IPS DF 4.7 (cell line): Measurements from ENCODE around the gene YPEL2.

Experiments used
- DNase-seq: peaks from one replicate; pipeline ENCODE4 v3.0.0-alpha.2; 2013; ENCODE audit warnings: low spot score; ENCODE audit errors: extremely low read depth

Gene YPEL2

DNA sequence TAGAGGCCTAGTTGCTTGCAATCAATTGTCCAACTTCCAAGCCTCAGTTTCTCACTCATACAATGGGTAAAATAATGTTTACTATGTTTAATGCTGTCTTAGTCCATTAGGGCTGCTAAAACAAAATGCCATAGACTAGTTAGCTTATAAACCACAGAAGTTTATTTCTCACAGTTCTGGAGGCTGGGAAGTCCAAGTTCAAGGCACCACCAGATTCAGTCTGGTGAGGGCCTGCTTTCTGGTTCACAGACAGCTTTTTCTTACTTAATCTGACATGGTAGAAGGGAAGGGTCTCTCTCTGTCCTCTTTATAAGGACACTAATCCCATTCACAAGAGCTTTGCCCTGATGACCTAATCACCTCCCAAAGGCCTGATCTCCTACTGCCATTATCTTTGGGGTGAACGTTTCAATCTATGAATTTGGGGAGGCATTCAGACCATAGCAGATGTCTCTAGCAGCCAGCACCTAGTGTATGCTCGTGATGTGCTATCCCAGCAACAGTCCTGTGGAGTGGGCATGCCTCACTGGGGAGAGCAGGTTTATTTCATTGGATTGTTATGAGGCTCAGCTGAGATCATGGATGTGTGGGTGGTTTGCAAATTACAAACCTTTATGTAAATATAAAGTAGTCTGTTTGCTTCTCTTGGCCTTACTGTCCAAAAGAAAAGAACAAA is 25.2 kb downstream of the YPEL2 start:
- DNase-seq = no peak

DNA sequence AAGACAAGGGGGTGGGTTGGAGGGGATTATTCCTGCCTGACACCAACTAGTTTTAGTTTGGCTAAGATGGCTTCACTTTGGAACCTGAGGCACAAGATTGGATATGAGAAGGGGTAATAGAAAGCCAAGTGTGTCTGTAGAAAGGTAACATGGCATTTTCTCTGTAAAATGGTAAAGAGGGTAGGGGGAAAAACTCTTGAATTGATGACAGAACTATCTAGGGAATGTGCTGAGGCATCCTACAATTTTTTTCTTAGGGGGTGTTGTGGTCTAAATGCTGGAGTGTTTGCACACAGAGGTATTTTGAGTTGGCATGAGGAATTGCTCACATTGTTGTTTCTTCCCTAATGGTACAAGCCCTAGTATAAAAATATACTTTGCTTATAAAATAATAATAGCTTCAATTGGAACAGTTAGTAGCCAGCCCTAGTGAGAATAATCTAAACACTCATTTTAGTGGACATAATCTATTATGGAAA is 25.8 kb downstream of the YPEL2 start:
- DNase-seq = no peak

DNA sequence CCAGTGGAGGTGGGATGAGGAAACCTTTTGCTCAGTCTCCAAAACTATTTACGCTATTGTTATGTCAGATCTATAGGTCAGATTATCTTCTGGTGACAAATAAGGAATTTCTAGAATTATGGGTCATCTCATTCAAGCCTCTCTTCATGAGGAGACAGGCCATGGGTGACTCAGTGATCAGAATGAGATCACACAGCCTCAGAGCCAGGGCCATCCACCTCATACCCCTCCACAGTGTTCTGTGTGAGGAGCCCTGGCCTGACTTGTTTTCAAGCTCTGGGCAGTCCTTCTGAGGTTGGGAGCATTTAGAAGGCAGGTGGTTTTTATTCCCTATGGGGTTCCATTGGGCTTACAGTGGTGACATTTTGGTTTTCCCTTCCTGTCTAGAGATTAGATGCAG is 26.5 kb downstream of the YPEL2 start:
- DNase-seq = no peak

DNA sequence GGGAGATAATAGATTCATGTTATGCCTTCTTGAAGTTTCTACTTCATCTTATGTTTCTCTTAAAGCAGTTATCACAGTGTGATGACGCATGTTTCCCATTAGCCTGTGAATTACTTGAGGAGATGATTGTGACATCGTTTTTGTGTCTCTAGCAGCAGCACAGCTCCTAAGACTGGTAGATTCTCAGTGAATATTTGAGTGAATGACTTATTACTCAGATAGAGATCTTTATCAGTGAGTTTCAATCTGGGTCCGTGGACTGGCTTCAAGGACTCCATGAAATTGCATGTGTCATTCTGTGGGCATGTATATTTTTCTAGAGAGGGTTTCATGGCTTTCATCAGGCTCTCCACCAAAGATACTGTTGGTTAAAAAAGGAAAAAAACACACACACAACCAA is 29.9 kb downstream of the YPEL2 start:
- DNase-seq = no peak

DNA sequence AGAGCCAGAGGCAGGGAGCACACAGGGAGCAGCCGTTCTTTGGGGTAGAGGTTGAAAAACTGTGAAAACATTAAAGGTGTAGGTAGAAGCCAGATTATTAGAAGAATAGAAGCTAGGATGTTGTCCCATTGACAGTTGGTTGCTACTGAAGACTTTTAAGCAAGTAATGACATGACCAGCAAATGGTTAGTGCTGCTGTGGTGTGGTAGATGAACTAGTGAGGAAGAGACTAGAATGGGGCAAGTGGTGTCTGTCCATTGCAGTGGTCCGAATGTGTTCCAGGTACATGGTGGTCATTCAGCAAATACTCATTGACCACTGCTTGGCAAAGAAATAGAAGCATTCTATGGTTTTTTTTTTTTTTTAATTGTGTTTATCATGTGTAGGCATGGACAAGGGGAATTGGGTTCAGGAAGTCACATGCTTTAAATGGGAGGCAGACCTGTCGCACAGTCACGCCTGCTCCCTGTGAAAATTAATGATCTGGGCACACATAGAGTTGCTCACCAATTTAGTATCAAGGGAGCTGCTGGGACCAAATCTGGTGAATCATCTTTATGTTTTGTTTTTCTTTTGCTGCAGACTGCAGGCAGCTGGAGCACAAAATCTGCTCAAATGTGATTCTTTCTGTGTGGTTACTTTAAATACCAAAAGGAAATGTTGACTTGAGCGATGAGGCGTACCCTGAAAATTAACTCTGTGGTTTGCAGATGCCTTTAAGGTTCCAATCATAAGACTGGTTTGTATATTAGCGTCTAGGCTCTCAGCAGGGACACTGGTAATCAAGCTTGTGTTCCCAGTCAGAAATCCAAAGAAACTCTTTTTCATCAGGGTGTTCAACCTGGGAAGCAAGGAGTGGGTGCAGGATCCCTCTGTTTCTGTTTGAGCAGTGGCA is 30.7 kb downstream of the YPEL2 start:
- DNase-seq = no peak

DNA sequence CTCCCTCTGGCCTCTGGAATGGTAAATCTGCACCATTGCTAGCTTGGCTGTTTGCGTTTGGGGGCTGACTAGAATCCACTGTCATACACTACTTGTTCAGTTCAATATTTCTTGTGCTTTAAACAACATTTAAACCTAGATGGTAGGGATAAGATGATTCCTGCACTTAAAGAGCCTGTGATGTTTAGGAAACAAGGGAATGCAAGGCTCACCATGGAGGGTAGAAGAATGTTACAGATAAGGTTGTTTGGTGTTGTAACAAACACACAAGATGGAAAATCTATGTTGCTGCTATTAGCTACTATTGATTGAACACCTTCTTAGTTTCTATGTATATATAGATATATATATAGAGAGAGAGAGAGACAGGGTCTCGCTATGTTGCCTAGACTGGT is 31.4 kb downstream of the YPEL2 start:
- DNase-seq = no peak

DNA sequence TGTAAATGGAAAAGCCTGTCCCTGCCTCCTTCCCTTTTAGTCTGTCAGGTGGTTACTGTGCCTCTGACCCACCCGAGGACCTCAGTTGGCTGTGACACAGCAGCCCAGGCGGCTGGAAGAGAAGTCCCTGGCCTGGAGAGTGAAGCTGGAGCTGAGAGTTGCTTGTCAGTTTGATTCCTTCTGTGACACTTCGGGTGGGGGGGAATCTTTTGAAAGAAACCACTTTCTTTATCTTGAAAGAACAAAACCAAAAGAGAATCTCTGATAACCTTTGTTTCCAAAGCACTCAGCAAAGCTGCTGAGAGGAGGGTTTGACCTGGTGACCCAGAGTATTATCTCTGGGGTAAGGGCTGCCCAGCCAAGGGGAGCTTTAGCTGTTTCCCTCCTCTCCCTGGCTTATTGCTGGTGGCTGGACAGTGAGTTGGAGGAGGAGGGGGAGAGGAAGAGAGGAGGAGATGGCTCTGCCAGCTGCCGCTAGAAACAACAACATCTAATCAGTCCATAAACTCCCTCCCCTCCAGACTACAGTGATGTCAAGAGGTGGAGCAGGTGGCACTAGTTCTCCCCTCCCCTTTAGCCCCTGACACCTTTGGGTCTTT is 34.0 kb downstream of the YPEL2 start:
- no peak for DNase-seq

DNA sequence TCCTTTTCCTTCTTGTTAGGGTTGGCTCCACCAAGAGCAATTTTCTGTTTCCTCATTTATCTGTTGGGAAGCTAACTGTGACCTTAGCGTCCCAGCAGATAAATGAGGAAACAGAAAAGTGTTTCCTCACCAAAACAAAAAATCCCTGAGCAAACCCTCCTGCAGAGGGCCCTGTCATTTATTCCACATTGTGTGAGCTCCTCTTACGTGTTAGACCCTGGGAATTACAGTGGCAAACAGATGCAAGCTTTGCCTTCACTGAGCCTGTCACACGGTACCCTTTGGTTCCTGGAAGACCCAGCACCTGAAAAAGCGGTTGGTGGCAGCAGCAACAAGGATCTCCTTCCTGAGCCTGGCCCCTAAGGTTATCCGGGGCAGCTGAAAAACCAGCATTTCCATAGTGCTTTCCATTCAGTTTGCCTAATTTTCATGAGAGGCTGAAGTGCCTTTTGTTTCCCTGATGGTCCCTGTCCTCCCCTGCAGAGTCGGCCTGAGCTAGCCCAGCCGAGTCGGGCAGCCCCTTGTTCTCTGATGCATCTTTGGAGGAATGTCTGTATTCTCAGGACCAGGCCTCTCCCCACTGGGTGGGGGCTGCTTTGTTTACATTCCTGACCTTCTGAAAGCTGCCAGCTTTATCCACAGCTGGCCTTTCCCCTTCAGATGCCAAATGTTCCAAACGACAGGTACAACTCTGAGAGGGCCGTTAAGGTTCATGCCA is 34.7 kb downstream of the YPEL2 start:
- DNase-seq = peak; percentile 62

DNA sequence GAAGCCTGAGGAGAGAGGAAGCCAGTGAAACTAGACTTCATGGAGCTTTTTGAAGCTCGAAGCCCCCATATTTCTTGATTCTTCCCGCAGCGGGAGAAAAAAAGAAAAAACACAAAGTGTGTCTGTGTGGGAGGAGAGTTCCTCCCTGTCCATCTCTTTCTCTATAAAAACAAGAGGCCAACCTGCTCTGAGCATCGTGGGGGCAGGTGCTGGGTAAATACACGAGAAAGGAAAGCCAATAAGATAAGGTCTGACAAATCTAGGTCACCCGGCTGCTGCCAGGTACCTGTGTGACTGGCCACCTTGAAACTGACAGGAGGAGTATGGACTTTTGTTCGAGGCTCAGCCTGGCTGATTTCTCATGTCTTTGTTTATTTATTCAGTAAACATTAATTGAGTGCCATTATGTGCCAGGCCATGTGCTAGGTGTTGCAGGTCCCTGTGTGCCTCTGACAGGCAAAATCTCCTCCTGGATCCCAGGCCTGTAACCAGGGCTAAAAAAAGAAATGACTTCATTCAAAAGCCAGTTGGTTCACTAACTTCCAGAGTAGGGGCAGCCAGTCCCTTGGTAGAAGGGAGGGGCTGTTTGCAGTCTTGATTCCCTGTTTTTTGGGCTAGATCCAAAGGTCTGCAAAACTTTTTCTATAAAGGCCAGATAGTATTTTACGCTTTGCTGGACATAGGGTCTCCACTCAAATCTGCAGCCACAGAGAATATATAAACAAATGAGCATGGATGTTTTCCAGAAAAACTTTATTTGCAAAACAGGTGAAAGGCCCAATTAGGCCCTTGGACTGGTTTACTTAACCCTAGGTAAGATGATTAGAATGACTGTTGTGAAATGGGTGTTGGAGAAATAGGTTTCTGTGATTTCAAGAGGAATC is 35.6 kb downstream of the YPEL2 start:
- DNase-seq = no peak

DNA sequence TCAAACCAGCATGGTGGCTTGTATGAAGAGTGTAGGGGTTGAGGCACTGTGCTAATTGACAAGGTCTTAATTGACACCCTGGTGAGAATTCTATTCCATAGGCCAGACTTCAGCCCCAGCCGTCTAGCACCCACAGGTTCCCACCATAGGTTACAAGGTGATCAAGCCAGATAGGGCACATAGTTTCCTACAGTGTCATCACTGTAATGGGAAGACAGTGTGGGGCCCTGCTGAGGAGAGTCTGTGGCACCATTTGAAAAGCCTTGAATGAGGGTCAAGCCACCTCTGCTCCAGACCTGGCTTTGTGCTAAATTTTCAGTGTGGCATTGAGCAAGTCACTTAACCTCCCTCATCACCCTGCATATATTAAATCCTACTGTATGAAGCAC is 36.2 kb downstream of the YPEL2 start:
- no peak for DNase-seq

DNA sequence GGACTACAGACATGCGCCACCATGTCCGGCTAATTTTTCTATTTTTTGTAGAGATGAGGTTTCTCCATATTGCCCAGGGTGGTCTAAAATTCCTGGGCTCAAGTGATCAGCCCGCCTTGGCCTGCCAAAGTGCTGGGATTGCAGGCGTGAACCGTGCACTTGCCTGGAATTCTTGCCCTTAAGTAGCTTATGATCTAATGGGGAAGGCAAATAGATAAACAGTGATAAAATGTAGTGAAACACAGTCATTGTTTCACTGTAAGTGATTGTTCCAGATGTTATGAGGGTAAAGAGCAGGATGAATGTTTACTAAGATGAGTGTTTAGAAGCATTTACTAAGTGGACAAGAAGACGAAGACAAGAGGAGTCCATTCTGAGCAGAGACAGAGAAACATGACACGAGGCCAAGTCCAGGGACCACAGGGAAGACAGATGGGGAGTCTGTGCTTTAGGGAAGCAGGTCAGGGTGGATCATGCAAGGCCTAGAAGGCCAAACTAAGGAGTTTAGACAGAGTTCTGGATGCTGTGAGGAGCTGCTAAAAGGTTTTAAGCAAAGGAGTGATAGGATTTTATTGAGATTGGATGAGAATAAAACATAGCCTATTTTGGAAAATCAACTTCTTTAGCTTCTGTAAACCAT is 36.9 kb downstream of the YPEL2 start:
- DNase-seq = no peak

DNA sequence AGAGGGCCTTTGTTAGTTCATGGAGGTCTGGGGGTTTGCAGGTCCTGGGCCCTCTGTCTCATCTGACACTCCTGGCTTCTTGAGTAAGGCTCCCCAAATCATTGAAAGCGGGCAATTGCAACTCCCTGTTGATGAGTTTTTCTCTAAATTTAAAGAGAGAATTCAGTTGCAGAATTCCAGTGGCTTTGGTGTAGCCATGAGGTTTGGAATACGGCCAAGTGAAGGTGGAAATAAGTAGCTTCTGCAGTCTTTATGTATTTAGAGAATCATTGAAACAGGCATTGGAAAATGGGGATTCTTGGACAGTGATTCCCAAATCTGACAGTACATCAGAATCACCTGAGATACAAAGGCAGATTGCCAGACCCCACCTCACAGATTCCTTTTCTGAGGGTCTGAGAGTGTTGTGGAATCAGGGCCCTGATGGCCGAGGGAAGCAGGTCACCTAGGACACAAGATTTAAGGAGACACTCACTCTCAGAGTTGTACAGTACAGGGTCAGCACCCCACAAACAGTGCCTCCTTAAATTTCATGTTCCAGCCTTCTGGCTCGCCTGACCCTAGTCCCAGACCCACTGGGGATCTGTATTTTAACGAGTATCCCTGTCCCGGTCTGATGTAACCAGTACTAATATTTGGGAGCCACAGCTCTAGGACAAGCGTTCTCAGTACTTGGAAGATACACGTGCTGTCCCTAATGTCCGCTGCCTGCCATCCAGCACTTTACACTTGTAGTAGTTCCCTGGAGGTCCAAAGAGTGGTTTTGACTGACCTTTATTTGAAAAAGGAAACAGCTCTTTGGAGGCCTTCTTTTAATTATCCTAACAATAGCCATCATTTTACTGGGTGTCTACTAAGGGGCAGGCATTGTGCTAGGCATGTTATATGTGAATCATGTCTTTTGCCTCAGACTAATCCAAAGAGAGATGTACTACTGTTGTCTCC is 37.8 kb downstream of the YPEL2 start:
- DNase-seq = no peak

DNA sequence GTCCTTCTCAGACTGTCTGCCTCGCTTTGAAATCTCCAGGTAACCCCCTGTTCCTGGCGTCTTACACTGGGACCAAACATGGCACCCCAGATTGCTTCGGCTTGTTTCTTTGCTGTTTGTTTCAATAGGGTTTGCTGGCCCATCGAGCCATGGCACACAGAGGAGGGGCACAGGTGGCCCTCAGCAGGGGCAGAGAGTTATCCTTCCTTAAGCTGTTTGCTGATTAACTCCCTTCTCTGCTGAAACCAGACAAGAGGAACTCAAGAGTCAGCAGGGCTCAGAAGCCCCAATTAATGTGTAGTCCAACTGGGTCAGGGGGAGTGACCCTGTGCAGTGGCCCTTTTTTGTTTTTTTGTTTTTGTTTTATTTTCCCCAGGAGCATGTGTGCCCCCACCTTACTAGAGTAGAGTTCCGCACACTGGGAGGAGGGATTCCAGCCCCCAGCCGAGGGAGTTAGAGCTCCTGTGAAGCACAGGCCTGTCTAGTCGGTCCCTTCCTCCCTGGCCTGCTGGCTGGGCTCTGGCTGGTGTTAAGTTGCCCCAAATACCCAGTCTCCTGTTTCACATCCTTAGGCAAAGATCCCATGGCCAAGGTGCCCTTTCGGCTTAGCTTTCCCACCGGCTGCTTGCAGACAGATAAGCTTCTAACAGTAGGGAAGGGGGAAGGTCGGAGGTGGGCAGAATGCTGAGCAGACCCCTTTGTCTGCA is 39.3 kb downstream of the YPEL2 start:
- no peak for DNase-seq

DNA sequence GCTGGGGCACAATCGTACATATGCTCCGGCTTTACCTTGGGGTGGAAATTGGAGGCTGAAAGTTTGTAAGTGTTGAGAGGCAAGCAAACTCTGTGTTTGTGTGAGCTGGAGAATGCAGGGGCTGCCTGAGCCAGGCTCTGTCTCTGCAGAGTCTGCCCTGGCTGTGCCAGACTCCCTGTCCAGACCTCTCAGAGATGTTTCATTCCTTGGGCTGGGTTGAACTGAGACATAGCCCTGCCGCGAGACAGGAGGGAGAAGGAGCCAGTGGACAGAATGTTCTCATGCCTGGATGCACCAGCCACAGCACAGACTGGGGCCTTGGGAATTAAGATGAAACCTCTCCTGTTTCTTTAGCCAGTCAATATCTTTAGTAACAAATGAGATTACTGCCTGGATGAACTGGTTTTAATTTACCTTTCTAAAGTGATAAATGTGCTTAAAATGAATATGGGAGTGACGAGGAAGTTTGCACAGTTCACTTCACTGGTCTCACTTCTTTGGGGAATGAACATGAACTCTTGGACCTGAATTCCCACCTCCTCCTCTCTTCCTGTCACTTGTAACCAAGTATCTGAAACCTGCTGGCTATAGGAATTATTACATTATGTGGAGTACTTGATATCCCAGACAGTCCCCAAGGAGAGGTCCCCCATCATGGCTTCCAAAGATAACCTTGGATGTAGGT is 40.1 kb downstream of the YPEL2 start:
- no peak for DNase-seq

DNA sequence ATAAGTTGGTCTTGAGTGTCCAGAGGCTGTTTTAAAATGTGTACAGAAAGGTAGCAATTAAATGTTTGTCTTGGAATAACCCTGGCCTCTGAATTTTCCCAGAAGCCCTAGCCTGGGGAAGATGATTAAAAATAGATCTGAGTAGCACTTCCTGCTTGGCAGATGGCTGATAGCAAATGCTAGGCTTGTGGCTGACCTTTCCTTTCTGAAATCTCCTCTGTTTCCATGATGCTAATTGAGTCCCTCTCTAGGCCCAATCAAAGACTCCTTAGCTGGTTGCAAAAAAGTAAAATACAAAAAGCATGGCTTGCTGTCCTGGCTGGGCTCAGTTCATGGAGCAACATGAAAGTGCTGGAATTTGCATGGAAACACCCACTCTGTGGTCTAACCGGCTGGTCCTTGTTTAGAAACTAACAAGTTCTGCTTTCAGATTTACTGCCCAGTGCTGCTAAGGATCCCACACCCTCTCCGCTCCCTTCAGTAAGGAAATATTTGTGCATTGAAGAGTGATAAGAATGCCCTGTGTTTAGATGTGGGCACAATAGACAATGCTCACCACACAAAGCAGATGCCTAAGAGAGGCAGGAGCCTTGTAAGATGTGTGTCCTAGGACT is 40.8 kb downstream of the YPEL2 start:
- no peak for DNase-seq

DNA sequence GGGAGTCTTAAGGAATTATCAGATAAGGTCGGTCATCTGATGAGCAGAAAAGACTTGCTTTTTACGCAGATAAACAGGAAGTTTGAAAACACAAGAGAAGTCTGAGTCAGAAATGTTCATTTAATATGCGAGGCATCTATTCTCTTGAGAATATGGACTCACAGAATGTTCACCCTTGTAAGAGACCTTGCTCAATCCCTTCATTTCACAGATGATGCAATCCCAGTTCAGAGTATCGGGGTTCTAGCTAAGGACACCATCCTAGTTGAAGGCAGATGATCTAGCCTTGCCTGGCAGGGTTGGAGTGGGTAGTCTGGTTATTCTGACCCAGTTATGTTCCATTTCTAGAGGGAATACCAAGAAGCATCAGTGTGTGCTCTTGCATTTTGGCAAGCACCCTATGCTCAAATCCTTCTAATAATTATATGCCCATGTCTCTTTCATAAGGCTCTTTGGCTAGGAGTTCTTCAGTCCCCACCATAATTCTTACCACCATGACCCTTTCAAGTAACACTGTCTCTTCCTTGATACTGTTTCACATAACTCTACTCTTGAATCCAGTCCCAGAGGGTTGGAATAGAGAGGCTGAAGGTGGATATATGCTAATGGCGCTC is 42.5 kb downstream of the YPEL2 start:
- no peak for DNase-seq

DNA sequence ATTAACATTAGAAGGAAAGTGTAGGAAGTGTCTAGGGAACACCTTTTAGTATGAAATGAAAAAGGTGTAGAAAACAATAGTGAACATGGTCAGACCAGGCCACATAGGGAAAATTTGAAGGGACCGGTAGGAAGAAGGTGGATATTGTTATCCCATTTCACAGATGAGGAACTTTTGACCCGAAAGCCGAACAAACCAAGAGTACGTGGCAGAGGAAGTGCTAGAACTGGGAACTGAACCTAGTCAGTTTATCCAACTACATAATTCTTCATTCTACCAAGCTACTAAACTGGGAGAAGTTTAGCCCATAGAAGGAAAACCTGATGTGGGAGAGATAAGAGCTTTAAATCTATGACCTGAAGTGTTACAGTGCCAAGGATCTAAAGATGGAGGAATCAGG is 43.2 kb downstream of the YPEL2 start:
- DNase-seq = no peak
